ENCODE measurements around the gene INIP.

GRCh38 chr9:112700085-112700484 lies 17.8 kb downstream of the INIP start:
- TF ChIP-seq CTCF (conservative IDR thresholded peaks at IDR 0.05; ENCODE audit: low read length) (no peak), EZH2phosphoT487 (IDR thresholded peaks at IDR 0.05; ENCODE audit: borderline replicate concordance) (no peak)
